ENCODE measurements around the gene SLC22A15. TPM values are rescaled to one million over a fixed set of nuclear protein-coding genes. Genes with fewer than 3 reads are reported as not detected.

The SLC22A15 gene
- polyA plus RNA-seq, 3 donors, result 3.2 to 33.4 (median 4.5) TPM

DNA sequence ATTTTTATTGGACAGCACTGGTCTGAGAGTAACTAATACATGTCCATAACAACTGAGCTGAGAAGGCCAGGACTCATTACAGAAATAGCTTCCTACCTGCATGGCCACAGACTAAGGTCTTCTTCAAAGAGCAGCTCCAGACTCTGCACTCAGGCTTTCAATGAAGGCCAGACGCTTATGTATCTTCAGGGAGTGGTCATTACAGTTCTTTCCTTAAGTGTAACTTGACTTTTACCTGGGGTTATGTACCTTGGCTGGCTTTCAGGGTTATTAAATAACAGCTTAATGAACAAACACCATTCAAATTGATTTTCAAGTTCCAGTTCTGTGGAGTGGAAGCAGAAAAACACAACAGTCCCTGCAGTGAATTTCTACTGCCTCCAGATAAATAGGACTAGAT lies 23.8 kb upstream of the SLC22A15 start:
- Mint-ChIP-seq H3K4me3 (no peak overlapping the region), H3K36me3 (no peaks in the 10 kb centered on the region), H3K9me3 (peaks cover 0 to 4% (median 0%) of the 10 kb centered on the region in 7 donors), H3K27ac (no peak overlapping the region), H3K27me3 (ENCODE audit: low read depth in 3 of 3) (no peaks in the 10 kb centered on the region), H3K4me1 (peaks cover 11% of the 10 kb centered on the region)
- Histone ChIP-seq H3K36me3 (replicated peaks in 1 of 2; ENCODE audit: control insufficient read depth in 1 of 2, insufficient read depth in 2 of 2, low read length in 2 of 2) (no peaks in the 10 kb centered on the region), H3K9me3 (replicated peaks in 1 of 2; ENCODE audit: control insufficient read depth in 1 of 2, insufficient read depth in 1 of 2, low read length in 2 of 2) (no peaks in the 10 kb centered on the region), H3K27me3 (ENCODE audit: control insufficient read depth in 2 of 2, insufficient read depth in 2 of 2, low read length in 2 of 2) (no peaks in the 10 kb centered on the region), H3K9ac (ENCODE audit: insufficient read depth, low read length, poor library complexity, severe bottlenecking) (no peak overlapping the region), H4K20me1 (ENCODE audit: insufficient read depth, low read length) (no peaks in the 10 kb centered on the region), H3K4me2 (replicated peaks; ENCODE audit: extremely low read depth, low read length, poor library complexity, severe bottlenecking) (no peak overlapping the region), H3K4me3 (replicated peaks in 1 of 3; ENCODE audit: low read depth in 2 of 3, low read length in 3 of 3) (no peak overlapping the region), H3K27ac (ENCODE audit: low read depth in 1 of 2, low read length in 2 of 2) (no peak overlapping the region), H2AFZ (ENCODE audit: insufficient read depth, low read depth, low read length, poor library complexity, severe bottlenecking) (no peak overlapping the region), H3K79me2 (ENCODE audit: insufficient read depth, low read length) (no peaks in the 10 kb centered on the region), H3K4me1 (ENCODE audit: control insufficient read depth in 1 of 2, insufficient read depth in 2 of 2, low read length in 2 of 2) (peaks cover 9 to 11% of the 10 kb centered on the region in 2 donors)
- no CpG with 5 or more reads among the region's 1 CpG for WGBS (ENCODE audit: insufficient coverage)
- no peak for DNase-seq
- TF ChIP-seq, protein P1, sequence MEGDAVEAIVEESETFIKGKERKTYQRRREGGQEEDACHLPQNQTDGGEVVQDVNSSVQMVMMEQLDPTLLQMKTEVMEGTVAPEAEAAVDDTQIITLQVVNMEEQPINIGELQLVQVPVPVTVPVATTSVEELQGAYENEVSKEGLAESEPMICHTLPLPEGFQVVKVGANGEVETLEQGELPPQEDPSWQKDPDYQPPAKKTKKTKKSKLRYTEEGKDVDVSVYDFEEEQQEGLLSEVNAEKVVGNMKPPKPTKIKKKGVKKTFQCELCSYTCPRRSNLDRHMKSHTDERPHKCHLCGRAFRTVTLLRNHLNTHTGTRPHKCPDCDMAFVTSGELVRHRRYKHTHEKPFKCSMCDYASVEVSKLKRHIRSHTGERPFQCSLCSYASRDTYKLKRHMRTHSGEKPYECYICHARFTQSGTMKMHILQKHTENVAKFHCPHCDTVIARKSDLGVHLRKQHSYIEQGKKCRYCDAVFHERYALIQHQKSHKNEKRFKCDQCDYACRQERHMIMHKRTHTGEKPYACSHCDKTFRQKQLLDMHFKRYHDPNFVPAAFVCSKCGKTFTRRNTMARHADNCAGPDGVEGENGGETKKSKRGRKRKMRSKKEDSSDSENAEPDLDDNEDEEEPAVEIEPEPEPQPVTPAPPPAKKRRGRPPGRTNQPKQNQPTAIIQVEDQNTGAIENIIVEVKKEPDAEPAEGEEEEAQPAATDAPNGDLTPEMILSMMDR (IDR thresholded peaks at IDR 0.05), result no peak
- intact Hi-C loops (cut with micrococcal nuclease), result no loop called here

DNA sequence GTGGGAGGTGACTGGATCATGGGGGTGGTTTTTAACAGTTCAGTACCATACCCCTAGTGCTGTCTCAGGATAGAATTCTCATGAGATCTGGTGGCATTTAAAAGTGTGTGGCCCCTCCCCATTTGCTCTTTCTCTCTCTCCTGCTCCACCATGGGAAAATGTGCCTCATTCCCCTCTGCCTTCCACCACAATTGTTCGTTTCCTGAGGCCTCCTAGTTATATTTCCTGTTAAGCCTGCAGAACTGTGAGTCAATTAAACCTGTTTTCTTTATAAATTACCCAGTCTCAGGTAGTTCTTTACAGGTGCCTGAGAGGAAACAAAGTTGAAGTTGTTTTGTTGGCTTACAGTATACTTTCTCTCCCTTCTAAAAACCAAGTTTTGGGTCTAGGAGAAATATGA lies 23.1 kb upstream of the SLC22A15 start:
- Histone ChIP-seq H3K36me3 (replicated peaks in 1 of 2; ENCODE audit: control insufficient read depth in 1 of 2, insufficient read depth in 2 of 2, low read length in 2 of 2) (no peaks in the 10 kb centered on the region), H3K27me3 (ENCODE audit: control insufficient read depth in 2 of 2, insufficient read depth in 2 of 2, low read length in 2 of 2) (no peaks in the 10 kb centered on the region), H2AFZ (ENCODE audit: insufficient read depth, low read depth, low read length, poor library complexity, severe bottlenecking) (no peak overlapping the region), H3K9ac (ENCODE audit: insufficient read depth, low read length, poor library complexity, severe bottlenecking) (no peak overlapping the region), H3K4me1 (ENCODE audit: control insufficient read depth in 1 of 2, insufficient read depth in 2 of 2, low read length in 2 of 2) (peaks cover 9 to 11% of the 10 kb centered on the region in 2 donors), H3K27ac (ENCODE audit: low read depth in 1 of 2, low read length in 2 of 2) (no peak overlapping the region), H3K4me2 (replicated peaks; ENCODE audit: extremely low read depth, low read length, poor library complexity, severe bottlenecking) (no peak overlapping the region), H3K9me3 (replicated peaks in 1 of 2; ENCODE audit: control insufficient read depth in 1 of 2, insufficient read depth in 1 of 2, low read length in 2 of 2) (no peaks in the 10 kb centered on the region), H3K79me2 (ENCODE audit: insufficient read depth, low read length) (no peaks in the 10 kb centered on the region), H3K4me3 (replicated peaks in 1 of 3; ENCODE audit: low read depth in 2 of 3, low read length in 3 of 3) (no peak overlapping the region), H4K20me1 (ENCODE audit: insufficient read depth, low read length) (no peaks in the 10 kb centered on the region)
- H3K4me1 Mint-ChIP-seq, result peaks cover 10% of the 10 kb centered on the region
- H3K4me3 Mint-ChIP-seq, result no peak overlapping the region
- DNase-seq, result no peak
- no peaks in the 10 kb centered on the region for H3K36me3 Mint-ChIP-seq
- H3K27me3 Mint-ChIP-seq (ENCODE audit: low read depth in 3 of 3), result no peaks in the 10 kb centered on the region
- intact Hi-C loops (cut with micrococcal nuclease), result no loop called here
- peaks cover 0 to 4% (median 0%) of the 10 kb centered on the region in 7 donors for H3K9me3 Mint-ChIP-seq
- TF ChIP-seq, protein P1 (IDR thresholded peaks at IDR 0.05), result no peak
- H3K27ac Mint-ChIP-seq, result no peak overlapping the region
- WGBS (ENCODE audit: insufficient coverage), result no CpG with 5 or more reads among the region's 1 CpG
